Measurements from ENCODE around the gene TLE2. TPM values are rescaled to one million over a fixed set of nuclear protein-coding genes. Genes with fewer than 3 reads are reported as not detected.

The TLE2 gene
- total RNA-seq, 4 donors from 2014 or later, result 87.5 to 184 (median 122) TPM

DNA sequence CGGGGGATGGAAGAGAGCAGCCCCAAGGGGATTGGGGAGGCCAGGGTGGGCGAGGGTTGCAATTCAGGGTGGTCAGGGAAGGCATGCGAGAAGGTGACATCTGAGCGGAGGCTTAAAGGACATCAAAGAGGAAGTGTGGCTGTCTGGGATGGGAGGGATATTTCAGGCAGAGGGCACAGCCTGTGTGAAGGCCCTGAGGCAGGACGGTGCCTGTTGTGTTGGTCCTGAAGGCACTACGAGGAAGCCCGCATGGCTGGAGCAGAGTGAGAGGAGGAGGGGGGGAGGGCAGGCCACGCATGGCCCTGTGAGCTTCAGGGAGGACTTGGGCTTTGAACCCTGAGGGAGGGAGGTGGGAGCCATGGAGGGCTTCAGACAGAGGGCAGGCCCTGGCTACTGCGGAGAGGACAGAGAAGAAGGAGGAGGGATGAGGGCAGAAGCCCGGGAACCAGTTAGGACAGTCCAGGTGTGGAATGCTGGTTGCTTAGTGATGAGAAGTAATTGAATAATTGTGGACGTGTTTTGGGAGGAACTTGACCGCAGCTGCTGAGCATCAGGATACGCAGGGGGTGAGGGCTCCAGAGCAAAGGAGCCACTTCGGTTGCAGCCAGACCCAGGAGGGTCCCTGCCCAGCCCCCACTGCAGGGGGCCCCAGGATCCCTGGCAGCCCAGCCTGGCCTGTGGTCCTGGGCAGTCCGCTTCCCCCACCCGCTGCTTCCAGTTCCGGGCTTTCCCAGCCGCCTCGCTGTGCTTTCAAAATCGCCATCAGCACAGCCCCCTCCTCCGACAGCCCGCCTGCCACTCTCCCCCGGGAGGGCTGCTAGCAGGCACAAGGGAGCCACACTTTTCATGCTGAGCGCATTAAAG lies 45.5 kb downstream of the TLE2 start:
- TF ChIP-seq, protein P1, sequence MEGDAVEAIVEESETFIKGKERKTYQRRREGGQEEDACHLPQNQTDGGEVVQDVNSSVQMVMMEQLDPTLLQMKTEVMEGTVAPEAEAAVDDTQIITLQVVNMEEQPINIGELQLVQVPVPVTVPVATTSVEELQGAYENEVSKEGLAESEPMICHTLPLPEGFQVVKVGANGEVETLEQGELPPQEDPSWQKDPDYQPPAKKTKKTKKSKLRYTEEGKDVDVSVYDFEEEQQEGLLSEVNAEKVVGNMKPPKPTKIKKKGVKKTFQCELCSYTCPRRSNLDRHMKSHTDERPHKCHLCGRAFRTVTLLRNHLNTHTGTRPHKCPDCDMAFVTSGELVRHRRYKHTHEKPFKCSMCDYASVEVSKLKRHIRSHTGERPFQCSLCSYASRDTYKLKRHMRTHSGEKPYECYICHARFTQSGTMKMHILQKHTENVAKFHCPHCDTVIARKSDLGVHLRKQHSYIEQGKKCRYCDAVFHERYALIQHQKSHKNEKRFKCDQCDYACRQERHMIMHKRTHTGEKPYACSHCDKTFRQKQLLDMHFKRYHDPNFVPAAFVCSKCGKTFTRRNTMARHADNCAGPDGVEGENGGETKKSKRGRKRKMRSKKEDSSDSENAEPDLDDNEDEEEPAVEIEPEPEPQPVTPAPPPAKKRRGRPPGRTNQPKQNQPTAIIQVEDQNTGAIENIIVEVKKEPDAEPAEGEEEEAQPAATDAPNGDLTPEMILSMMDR (IDR thresholded peaks at IDR 0.05), result no peak
- TF ChIP-seq POLR2A (IDR thresholded peaks at IDR 0.05) (peak in 1 of 2 donors; percentile 12), EP300 (IDR thresholded peaks at IDR 0.05) (peak in 1 of 2 donors; percentile 74)
- WGBS, 2 donors, result 13 to 18% methylated on average over 17 to 24 of the region's 24 CpGs
- H3K36me3 ChIP-seq, result no peaks in the 10 kb centered on the region
- H3K27me3 ChIP-seq, result no peaks in the 10 kb centered on the region
- peaks cover 0 to 41% (median 15%) of the 10 kb centered on the region in 4 donors for H3K4me1 ChIP-seq
- H3K4me3 ChIP-seq, result peak overlapping the region; percentile 2 to 49 (median 26)
- no peaks in the 10 kb centered on the region for H3K9me3 ChIP-seq
- peak overlapping the region; percentile 11 to 88 (median 80) for H3K27ac ChIP-seq
- DNase-seq (ENCODE audit: low spot score in 2 of 2), result peak; percentile 37 to 51

DNA sequence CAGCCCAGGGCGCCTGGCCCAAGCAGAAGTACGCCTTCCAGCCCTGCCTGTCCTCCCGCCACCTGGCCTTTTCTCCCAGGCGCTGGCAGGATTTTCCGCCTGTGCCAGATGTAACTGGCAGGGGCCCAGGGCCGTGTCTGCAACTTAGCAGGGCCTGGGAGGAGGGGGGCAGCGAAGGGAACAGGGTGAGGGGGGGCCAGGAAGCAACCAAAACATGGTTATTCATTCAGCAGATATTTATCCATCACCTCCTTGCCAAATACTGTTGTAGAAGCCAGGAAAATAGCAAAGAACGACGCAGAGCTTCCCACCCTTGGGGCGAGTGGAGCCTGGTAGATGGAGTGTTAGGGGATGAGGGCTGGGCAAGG lies 46.1 kb downstream of the TLE2 start:
- TF ChIP-seq POLR2A (IDR thresholded peaks at IDR 0.05) (no peak), EP300 (IDR thresholded peaks at IDR 0.05) (peak in 1 of 2 donors; percentile 84)
- TF ChIP-seq, protein P1 (IDR thresholded peaks at IDR 0.05), result peak in 1 of 5 experiments; percentile 15
- Histone ChIP-seq H3K9me3 (no peaks in the 10 kb centered on the region), H3K4me3 (peak overlapping the region in 1 of 4 donors; percentile 4), H3K4me1 (peaks cover 0 to 47% (median 17%) of the 10 kb centered on the region in 4 donors), H3K27me3 (no peaks in the 10 kb centered on the region), H3K36me3 (no peaks in the 10 kb centered on the region), H3K27ac (peak overlapping the region; percentile 11 to 88 (median 80))
- WGBS, 2 donors, result 2 to 4% methylated on average over 9 to 10 of the region's 10 CpGs
- peak; percentile 86 to 87 for DNase-seq (ENCODE audit: low spot score in 2 of 2)

DNA sequence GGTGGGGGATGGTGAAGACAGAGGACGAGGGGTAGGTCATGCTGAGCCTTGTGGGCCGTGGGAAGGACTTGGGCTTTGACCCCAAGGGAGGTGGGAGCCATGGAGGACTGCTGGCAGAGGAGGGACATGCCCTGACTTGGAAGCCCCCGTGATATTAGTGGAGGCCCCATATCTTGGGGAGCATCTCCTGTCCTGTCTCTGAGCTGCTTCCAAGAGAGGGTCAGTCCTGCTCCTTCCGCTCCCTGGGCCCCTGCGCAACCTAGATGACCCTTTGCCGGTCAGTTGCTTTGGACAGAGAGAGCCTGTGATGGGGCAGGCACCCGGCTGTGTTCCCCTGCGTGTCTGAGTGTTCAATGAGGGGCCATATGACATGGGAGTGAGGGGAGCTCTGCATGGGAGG lies 46.5 kb downstream of the TLE2 start:
- WGBS, 2 donors, result 22 to 43% methylated on average over 8 of the region's 8 CpGs
- no peak for DNase-seq (ENCODE audit: low spot score in 2 of 2)
- Histone ChIP-seq H3K4me1 (peaks cover 0 to 51% (median 20%) of the 10 kb centered on the region in 4 donors), H3K36me3 (no peaks in the 10 kb centered on the region), H3K27me3 (no peaks in the 10 kb centered on the region), H3K9me3 (no peaks in the 10 kb centered on the region), H3K27ac (peak overlapping the region in 3 of 4 donors; percentile 79 to 86 (median 81)), H3K4me3 (peak overlapping the region in 1 of 4 donors; percentile 4)
- no peak for TF ChIP-seq EP300 (IDR thresholded peaks at IDR 0.05)
- TF ChIP-seq, protein P1 (IDR thresholded peaks at IDR 0.05), result no peak
- TF ChIP-seq POLR2A (IDR thresholded peaks at IDR 0.05), result no peak

- TF ChIP-seq POLR2A (IDR thresholded peaks at IDR 0.05) (no peak), EP300 (IDR thresholded peaks at IDR 0.05) (no peak)
- TF ChIP-seq, protein P1 (IDR thresholded peaks at IDR 0.05), result no peak
- WGBS, 2 donors, result 86 to 92% methylated on average over 5 of the region's 5 CpGs
- no peak for DNase-seq (ENCODE audit: low spot score in 2 of 2)
- Histone ChIP-seq H3K27me3 (no peaks in the 10 kb centered on the region), H3K27ac (peak overlapping the region in 1 of 4 donors; percentile 81), H3K4me3 (no peak overlapping the region), H3K36me3 (no peaks in the 10 kb centered on the region), H3K9me3 (no peaks in the 10 kb centered on the region), H3K4me1 (peaks cover 0 to 56% (median 24%) of the 10 kb centered on the region in 4 donors)
These were observed 47.2 kb downstream of the TLE2 start for GRCh38 chr19:2981898-2982297.

DNA sequence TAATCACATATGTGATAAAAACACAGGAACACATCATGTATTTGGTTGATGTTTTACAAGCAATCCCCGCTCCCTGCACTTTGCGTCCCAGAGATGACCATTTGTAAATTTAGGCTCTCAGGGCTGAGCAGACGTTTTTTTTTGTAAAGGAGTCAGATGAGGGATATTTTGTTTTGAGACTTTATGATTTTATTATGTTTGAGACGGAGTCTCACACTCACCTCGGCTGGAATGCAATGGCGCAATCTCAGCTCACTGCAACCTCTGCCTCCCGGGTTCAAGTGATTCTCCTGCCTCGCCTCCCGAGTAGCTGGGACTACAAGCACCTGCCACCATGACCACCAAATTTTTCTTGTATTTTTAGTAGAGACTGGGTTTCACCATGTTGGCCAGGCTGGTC lies 50.3 kb downstream of the TLE2 start:
- no peaks in the 10 kb centered on the region for H3K27me3 ChIP-seq
- H3K4me3 ChIP-seq, result no peak overlapping the region
- H3K9me3 ChIP-seq, result no peaks in the 10 kb centered on the region
- 67 to 74% methylated on average over 9 of the region's 9 CpGs for WGBS, 2 donors
- no peak for DNase-seq (ENCODE audit: low spot score in 2 of 2)
- H3K36me3 ChIP-seq, result no peaks in the 10 kb centered on the region
- TF ChIP-seq EP300 (IDR thresholded peaks at IDR 0.05) (no peak), POLR2A (IDR thresholded peaks at IDR 0.05) (no peak)
- TF ChIP-seq, protein P1 (IDR thresholded peaks at IDR 0.05), result no peak
- H3K27ac ChIP-seq, result peak overlapping the region in 2 of 4 donors; percentile 49 to 64
- peaks cover 0 to 78% (median 45%) of the 10 kb centered on the region in 4 donors for H3K4me1 ChIP-seq
